ENCODE measurements around the gene TSPO. TPM values are rescaled to one million over a fixed set of nuclear protein-coding genes. Genes with fewer than 3 reads are reported as not detected.

The TSPO gene
- total RNA-seq, 1 experiment from 2014 or later: 44.6 TPM

- no TSS peak for BruUV-seq (replicated peaks)
- TF ChIP-seq CTCF (IDR thresholded peaks at IDR 0.05; ENCODE audit: insufficient read depth in 1 of 2, low read depth in 1 of 2, low read length in 1 of 2, severe bottlenecking in 1 of 2, unreplicated experiment in 1 of 2): no peak
- Mint-ChIP-seq H3K27ac (ENCODE audit: unreplicated experiment) (no peak overlapping the region), H3K27me3 (ENCODE audit: insufficient read depth, unreplicated experiment) (no peaks in the 10 kb centered on the region), H3K9me3 (ENCODE audit: unreplicated experiment) (no peaks in the 10 kb centered on the region), H3K36me3 (ENCODE audit: insufficient read depth, unreplicated experiment) (no peaks in the 10 kb centered on the region), H3K4me1 (ENCODE audit: low read depth, unreplicated experiment) (no peaks in the 10 kb centered on the region), H3K4me3 (ENCODE audit: unreplicated experiment) (no peak overlapping the region)
- CTCF ChIA-PET: no interaction called here
- H3K4me3 ChIP-seq (ENCODE audit: low read depth, low read length): no peak overlapping the region
- no peaks in the 10 kb centered on the region for H3K27me3 ChIP-seq (replicated peaks; ENCODE audit: control insufficient read depth, insufficient read depth, low read length)
- no peak for DNase-seq
- intact Hi-C loops (cut with micrococcal nuclease; ENCODE audit: unreplicated experiment): no loop called here
- POLR2A ChIA-PET: no interaction called here
- H3K4me1 ChIP-seq: no peaks in the 10 kb centered on the region
- no peaks in the 10 kb centered on the region for H3K36me3 ChIP-seq (ENCODE audit: control insufficient read depth, insufficient read depth, low read length)
- H3K9me3 ChIP-seq: no peaks in the 10 kb centered on the region
Observed at GRCh38 chr22:43160497-43161126, 9.3 kb downstream of the TSPO start.

GRCh38 chr22:43162412-43163150 lies 11.2 kb downstream of the TSPO start:
- Histone ChIP-seq H3K36me3 (ENCODE audit: control insufficient read depth, insufficient read depth, low read length) (no peaks in the 10 kb centered on the region), H3K4me3 (ENCODE audit: low read depth, low read length) (no peak overlapping the region), H3K27me3 (replicated peaks; ENCODE audit: control insufficient read depth, insufficient read depth, low read length) (no peaks in the 10 kb centered on the region), H3K9me3 (no peaks in the 10 kb centered on the region), H3K4me1 (no peaks in the 10 kb centered on the region)
- no peak for DNase-seq
- intact Hi-C loops (cut with micrococcal nuclease; ENCODE audit: unreplicated experiment): no loop called here
- CTCF ChIA-PET: interaction anchor here (0.7 kb wide), 1 partner anchor 69 kb away, joined by 3 read pairs; no protein-coding TSS in a partner anchor
- Mint-ChIP-seq H3K4me1 (ENCODE audit: low read depth, unreplicated experiment) (no peaks in the 10 kb centered on the region), H3K4me3 (ENCODE audit: unreplicated experiment) (no peak overlapping the region), H3K27me3 (ENCODE audit: insufficient read depth, unreplicated experiment) (no peaks in the 10 kb centered on the region), H3K27ac (ENCODE audit: unreplicated experiment) (no peak overlapping the region), H3K9me3 (ENCODE audit: unreplicated experiment) (no peaks in the 10 kb centered on the region), H3K36me3 (ENCODE audit: insufficient read depth, unreplicated experiment) (peaks cover 9% of the 10 kb centered on the region)
- no TSS peak for BruUV-seq (replicated peaks)
- no peak for TF ChIP-seq CTCF (IDR thresholded peaks at IDR 0.05; ENCODE audit: insufficient read depth in 1 of 2, low read depth in 1 of 2, low read length in 1 of 2, severe bottlenecking in 1 of 2, unreplicated experiment in 1 of 2)
- POLR2A ChIA-PET: no interaction called here

GRCh38 chr22:43163241-43163795 lies 12.0 kb downstream of the TSPO start:
- BruUV-seq (replicated peaks): no TSS peak
- no peak for DNase-seq
- Mint-ChIP-seq H3K27ac (ENCODE audit: unreplicated experiment) (no peak overlapping the region), H3K36me3 (ENCODE audit: insufficient read depth, unreplicated experiment) (peaks cover 15% of the 10 kb centered on the region), H3K4me1 (ENCODE audit: low read depth, unreplicated experiment) (no peaks in the 10 kb centered on the region), H3K27me3 (ENCODE audit: insufficient read depth, unreplicated experiment) (no peaks in the 10 kb centered on the region), H3K4me3 (ENCODE audit: unreplicated experiment) (no peak overlapping the region), H3K9me3 (ENCODE audit: unreplicated experiment) (no peaks in the 10 kb centered on the region)
- CTCF ChIA-PET: interaction anchor here (0.7 kb wide), 1 partner anchor 68 kb away, joined by 3 read pairs; no protein-coding TSS in a partner anchor
- Histone ChIP-seq H3K27me3 (replicated peaks; ENCODE audit: control insufficient read depth, insufficient read depth, low read length) (no peaks in the 10 kb centered on the region), H3K36me3 (ENCODE audit: control insufficient read depth, insufficient read depth, low read length) (no peaks in the 10 kb centered on the region), H3K9me3 (no peaks in the 10 kb centered on the region), H3K4me3 (ENCODE audit: low read depth, low read length) (no peak overlapping the region), H3K4me1 (no peaks in the 10 kb centered on the region)
- intact Hi-C loops (cut with micrococcal nuclease; ENCODE audit: unreplicated experiment): no loop called here
- POLR2A ChIA-PET: no interaction called here
- no peak for TF ChIP-seq CTCF (IDR thresholded peaks at IDR 0.05; ENCODE audit: insufficient read depth in 1 of 2, low read depth in 1 of 2, low read length in 1 of 2, severe bottlenecking in 1 of 2, unreplicated experiment in 1 of 2)

All from Caco-2 (cell line).